HG03457 (cell line): ENCODE measurements around the gene ARHGAP40.
"Not testable (repeated sequence)": the region's sequence is repeated elsewhere in the genome, so short reads cannot be mapped to it uniquely, and the experiment has no call there.

Experiments used
- ATAC-seq: cut with Tn5 transposase; IDR thresholded peaks from one replicate; pipeline ENCODE4 v1.9.1; 2021; ENCODE audit warnings: moderate number of reproducible peaks; ENCODE audit not compliant: unreplicated experiment

ARHGAP40 gene

DNA sequence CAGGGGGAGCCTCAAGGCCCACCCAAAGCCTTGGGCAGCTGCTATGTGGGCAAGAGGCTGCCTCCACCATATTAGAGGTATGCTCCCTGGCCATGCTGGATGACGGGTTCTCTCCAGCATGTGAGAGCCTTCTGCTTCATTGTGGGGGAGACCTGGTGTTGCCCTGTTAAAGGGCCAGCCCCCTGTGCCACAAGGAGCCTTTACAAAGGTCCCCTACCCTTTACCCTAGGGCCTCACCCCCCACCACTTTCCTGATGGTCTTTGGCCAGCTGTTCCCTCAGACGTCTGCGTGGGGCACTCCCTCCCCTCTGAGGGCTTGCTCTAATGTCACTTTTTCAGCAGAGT, 15.5 kb upstream of the ARHGAP40 start:
- ATAC-seq, result no peak

DNA sequence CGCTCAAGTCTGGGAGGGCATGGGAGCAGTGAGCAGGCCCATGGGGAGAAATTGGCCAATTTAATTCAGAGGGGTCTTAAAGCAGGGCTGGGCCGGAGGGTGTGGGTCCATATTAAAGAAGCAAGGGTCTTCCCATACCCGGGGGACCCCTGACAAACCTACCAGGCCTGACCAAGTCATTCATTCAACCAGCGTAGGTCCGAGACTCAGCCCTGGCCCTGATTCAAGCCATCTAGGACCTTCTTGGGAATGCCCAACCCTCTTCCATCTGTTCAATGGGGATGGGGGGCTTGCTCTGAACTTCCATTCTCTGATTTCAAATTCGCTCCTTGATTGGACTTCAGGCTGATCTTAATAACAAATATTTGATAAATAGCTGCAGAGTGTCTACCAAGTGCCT, 13.3 kb upstream of the ARHGAP40 start:
- ATAC-seq, result no peak

DNA sequence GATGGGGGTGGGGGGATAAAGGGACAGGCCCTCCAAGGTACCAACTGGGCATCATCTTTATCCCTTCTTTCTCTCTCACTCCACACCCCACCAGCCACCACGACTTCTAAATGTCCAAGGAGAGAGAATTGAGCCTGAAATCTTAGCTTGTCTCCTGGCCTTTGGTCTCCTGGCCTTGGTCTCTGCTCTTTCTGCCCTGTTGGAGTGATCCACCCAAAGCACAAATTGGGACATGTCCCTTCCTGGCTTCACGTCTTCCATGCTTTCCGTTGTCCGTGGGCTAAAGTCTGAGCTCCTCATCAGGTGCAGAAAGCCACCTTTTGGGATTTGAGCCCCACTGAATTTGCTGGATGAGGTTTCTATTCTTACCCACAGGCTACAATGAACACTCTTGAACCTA, 12.3 kb upstream of the ARHGAP40 start:
- ATAC-seq, result no peak

DNA sequence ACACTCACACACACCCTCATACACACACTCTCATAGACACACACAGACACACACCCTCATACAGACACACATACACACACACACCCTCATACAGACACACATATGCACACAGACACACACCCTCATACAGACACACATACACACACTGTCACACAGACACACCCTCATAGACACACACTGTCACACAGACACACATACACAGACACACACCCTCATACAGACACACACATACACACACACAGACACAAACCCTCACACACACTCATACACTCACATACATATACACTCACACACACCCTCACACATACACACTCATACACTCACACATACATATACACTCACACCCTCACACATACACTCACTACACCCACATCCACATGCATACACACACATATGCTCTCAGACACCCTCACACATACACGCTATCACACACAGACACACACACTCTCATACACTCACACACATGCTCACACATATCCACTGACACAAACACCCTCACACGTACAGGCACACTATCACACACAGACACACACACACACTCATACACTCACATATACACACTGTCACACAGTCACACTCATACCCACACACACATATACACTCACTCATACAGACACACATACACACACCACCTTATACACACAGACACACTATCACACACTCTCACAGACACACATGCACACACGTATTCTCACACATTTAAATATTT, 11.5 kb upstream of the ARHGAP40 start:
- ATAC-seq, result no peak

DNA sequence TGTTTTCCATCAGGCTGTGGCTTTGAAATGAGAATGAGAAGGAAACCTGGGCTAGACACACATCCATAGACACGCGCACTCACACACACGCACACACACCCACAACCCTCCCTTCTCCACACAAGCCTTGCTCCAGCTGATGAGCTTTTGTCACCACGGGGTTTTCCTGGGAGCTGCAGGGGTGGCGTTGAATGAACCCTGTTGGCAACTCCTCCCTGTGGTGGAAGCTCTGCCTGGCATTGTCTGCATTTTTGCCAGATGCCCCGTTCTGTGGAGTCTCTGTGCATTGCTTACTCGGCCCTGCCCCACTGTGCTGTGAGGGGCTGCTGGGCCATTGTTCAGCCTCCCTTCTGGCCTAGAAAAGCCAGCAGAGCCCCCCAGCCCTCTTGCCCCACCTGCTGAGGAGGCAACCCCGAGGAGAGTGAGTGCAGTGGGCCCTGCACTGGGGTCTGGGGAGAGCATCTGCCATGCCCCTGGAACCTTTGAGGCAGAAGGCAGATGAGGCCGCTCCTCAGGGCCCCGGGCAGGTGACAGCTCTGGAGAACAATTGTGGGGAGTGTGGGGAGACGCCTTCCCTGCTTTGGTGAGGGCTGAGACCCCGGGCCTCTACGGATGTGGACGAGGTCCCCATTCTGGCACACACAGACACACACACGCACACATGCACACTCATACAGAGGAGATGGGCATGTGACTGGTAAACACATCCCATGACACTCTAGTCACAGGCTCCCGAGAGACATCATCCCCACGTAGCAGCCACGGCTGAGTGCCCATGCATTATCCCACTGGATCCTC, 10.7 kb upstream of the ARHGAP40 start:
- ATAC-seq, result no peak

DNA sequence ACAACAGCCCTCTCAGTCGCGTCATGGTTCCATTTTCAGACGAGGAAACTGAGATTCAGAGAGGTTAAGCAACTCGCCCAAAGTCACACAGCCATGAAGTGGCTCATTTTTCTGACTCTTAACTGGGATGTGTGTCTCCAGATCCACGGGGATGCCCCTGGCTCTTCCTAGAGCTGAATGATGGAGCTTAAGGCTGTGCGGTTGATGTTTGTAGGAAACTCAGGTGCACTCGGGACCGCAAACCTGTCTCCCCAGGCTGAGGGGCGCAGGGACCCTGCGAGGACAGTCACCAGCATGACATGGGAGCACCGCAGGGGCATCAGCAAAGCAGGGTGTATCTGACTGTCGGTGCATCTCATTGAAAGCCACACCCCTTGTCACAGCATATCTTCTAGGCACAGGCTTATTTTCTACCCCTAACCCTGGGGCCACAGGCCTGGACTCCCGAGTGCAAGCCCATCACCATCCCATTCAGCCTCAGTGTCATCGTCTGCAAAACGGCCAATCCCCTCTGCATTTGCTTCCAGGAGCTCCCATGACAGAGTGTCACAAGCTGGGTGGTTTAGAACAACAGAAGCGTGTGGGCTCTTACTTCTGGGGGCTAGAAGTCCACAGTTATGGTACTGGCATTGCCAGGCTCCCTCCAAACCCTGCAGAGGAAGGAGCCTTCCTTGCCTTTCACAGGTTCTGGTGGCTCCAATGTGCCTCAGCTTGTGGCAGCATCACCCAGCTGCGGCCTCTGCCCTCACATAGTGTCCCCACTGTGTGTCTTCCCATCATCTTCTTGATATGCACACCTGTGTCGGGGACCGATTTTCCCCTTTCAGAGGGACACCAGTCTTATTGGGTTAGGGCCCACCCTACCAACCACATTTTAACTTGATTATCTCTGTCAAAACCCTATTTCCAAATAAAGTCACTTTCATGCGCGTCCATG, 9.9 kb upstream of the ARHGAP40 start:
- no peak for ATAC-seq

DNA sequence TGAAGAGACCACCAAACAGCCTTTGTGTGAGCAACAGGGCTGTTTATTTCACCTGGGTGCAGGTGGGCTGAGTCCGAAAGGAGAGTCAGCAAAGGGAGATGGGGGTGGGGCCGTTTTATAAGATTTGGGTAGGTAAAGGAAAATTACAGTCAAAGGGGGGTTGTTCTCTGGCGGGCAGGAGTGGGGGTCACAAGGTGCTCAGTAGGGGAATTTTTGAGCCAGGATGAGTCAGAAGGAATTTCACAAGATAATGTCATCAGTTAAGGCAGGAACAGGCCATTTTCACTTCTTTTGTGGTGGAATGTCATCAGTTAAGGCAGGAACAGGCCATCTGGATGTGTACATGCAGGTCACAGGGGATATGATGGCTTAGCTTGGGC, 9.2 kb upstream of the ARHGAP40 start:
- not testable (repeated sequence) for ATAC-seq

DNA sequence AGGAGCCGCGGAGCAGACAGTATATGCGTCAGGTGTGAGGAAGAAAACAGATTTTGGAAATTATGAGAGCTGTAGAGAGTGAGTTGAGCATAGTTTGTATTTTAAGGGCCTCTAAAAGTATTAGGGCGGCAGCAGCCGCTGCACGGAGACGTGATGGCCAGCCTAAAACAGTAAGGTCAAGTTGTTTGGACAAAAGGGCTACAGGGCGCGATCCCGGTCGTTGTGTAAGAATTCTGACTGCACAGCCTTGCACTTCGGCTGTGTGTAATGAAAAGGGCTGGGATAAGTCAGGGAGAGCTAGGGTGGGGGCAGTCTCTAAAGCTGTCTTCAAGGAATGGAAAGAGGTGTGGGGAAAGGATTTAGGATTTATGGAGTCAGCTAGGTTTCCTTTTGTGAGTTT, 7.3 kb upstream of the ARHGAP40 start:
- ATAC-seq, result not testable (repeated sequence)

DNA sequence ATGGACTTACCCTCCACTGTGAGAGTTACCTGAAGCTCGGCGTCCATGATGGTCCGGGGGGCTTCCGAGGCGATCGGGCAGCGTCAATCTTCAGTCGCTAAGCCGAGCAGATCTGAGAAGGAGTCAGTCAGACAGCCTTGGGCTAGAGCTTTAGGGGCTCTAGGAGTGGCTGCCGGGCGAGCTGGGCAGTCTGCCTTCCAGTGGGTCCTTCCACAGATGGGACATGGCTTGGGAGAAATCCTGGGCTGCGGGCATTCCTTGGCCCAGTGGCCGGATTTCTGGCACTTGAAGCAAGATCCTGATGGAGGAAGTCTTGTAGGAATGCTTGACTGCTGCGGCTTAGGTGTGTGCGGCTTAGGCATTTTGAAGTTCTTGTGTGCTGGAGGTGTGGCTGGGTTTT, 5.7 kb upstream of the ARHGAP40 start:
- not testable (repeated sequence) for ATAC-seq

DNA sequence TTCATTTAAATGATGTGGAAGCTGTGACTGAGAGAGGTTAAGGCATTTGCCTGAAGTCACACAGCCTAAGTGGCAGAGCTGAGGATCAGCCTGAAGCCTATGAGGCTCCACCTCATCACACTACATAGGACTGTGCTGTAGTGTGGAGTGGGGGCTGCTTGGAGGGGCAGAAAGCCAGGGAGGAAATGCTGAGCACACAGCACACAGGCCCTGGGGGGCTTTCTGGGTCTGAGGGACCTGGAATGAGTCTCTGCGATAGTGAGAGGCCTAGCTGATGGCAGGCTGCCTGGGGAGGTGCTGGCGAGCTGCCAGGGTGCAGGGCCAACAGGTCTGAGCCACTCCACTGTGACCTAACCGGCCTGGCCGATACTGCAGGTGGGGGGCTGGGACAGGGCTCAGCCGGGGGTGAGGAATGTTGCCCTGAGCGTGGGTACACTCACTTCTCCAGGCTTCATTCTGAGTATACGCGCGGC, 2.2 kb upstream of the ARHGAP40 start:
- no peak for ATAC-seq

DNA sequence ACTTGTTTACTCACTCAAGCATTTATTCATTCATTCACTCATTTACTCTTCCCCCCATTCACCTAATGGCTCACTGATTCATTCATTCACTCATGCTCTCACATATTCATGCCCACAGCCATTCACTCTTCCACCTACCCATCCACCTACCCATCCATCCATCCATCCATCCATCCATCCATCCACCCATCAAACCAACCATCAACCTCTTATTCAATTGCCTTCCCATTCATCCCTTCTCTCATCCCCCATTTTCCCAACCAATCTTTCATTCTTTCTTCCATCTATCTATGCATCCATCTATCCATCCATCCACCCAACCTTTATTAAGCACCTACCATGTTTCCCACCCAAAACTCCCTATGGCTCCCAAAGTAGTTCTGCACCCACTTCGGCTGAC, 1.6 kb upstream of the ARHGAP40 start:
- ATAC-seq, result no peak

DNA sequence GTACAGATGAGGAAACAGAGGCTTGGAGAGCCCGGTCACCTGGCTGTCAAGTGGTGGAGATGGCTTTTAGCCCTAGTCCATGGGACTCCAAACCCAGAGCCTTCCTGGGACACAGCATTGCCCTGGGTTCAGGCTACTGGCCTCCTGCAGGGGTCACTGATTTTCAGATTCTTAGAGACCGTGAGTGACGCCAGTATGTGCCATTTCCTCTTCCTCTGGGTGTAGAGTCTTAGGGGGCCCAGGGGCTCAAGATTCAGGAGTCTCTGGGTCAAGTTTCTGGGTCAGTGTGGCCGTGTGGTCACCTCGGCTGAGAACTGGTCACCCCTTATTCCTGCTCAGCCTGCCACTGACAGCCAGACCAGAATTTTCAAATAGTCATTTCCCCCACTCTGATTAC, 574 bp downstream of the ARHGAP40 start:
- no peak for ATAC-seq

DNA sequence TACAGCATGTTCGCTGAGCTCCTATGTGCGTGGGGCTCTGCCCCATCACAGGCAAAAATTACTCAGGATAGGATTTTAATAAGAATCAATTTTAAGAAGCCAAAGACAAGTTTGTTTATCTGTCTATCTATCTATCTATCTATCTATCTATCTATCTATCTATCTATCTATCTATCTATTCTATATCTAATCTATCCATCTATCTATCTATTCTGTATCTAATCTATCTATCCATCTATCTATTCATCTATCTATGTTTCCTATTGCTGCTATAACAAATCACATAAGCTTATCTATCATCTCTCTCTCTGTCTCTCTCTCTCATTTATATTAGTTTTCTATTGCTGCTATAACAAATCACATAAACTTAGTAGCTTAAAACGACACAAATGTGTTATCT, 1.7 kb downstream of the ARHGAP40 start:
- no peak for ATAC-seq

DNA sequence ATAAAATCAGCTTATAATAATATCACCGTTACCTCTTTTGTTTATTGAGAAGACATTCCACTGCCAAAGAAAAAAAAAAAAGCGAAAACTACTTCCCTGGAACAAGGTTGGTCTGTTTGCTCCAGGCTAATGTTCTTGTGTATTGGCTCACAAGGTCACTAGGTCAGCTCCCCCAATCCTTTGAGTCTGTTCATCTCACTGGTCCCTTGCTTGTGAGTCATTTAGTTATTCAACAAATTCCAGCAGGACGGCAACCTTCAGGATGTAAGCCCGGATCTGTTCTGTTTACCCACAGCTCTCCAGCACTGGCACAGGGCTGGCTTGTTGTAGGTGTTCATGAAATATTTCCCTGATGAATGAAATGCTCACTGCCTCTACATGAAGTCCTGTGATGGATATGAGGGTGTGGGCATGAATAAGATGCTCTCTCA, 3.3 kb downstream of the ARHGAP40 start:
- ATAC-seq, result no peak

DNA sequence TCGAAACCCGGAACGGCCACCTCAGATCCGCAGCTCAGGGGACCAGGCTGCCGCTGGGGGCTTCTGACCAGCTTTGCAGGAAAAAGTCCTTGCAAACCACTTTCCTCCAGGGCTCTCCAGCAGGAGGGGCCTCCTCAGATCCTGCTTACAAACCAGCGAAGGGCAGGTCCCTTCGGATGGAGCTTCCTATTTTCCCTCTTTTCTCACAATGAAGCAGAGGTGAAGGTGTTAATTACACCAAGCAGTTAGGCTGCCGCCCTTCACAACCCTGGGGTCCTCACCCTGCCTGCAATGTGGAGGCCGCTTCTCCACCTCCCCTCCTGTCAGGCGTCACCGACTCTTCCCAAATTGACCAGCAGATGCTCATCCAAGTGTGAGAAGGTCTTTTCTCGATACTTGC, 5.7 kb downstream of the ARHGAP40 start:
- no peak for ATAC-seq

DNA sequence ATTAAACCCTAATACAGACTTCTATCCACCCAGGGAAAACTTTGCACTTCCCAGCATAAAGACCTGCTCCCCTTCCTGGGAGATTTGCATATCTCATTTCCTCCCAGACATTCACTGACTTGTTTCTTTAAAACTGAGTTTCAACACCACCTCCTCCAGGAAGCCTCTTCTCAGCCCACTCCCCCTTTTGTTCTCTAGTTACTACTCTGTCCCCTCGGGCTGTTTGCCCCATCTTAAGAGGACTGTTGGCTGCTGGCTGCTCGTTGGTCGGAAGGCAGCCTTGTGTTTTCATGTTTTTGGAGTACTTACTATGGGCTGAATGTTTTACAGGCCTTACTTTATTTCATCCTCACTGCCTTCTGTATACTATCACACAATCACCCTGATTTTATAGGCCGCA, 6.6 kb downstream of the ARHGAP40 start:
- no peak for ATAC-seq

DNA sequence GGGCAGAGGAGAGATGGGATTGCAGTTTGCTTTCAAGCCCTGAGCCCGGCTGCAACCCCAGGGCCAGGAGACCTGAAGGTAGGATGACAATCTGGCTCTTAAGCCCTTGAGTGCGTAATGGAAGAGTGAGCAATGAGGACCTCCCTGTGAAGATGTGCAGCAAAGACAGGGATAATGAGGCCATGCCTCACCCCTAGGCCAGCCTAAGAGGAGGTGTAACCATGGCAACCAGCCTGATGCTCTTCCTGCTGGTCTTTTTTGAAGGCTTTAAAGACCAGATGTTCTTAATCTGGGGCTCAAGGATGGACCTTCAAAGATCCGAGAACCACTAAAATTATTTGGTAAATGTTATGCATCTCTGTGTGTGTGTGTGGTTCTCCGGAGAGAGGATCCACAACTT, 8.2 kb downstream of the ARHGAP40 start:
- ATAC-seq, result no peak

DNA sequence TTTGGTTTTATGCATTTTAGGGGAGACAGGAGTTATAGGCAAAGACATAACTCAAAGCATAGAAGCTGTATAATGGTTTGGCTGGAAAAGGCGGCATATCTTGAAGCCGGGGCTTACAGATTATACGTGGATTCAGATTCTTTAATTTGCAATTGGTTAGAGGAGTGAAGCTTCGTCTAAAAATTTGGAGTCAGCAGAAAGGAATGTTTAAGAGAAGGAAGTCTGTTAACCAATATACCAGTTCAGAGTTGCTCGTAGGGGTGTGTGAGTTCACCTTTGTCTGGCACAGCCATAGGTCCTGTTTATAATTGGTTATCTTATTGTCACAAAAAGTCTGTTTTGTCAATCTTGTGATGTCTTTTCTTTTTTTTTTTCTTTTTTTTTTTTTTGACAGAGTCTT, 8.9 kb downstream of the ARHGAP40 start:
- ATAC-seq, result no peak

DNA sequence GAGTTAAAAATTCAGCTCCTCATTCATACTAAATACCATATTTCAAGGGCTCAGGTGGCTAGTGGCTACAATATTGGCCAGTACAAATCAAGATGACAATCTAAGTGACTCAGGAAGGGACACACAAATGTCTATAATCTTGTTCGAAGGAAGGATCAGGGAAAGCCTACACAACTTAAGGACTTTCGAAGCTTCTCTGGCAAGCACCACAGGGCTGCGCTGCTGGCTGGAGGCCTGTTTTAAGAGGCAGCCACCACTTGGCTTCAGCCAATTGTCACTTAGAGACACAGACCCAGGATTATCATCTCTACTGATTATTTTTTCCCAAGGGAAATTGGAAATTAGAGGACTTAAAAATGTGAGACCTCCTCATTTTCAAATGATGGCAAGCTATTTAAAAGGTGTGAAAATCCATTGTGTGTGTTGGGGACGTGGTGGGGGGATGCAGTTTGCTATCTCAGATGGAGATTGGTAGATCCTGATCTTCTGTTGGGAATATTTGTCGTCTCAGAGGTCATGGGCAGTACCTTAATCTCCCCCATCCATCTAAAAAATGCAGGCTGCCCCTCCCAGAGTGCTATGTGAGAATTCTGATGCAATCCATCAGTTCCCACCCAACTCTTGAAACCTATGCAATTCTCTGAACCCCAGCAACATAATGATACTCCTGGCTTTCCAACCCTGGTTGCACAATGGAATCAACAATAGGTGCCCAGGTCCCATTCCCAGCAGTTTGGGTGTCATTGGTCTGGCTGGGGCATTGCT, 11.3 kb downstream of the ARHGAP40 start:
- ATAC-seq, result no peak

DNA sequence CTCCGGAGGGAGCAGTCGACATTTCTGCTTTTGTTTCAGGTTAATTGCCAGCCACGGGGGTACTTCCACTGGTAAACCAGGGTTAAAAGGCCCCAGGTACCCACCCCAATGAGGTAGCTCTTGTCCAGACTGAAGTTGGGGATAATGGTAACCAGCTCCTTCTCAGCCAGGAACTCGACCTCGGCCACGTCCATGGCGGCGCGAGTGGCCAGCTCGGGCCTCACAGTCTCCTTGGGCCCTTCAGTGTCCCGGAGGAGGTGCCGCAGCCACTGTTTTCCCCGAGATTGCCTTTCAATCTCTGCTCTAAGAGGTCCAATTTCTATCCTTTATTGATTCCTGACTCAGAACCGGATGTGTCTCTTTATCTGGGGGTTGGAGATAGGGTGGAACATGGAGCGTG, 13.7 kb downstream of the ARHGAP40 start:
- no peak for ATAC-seq

DNA sequence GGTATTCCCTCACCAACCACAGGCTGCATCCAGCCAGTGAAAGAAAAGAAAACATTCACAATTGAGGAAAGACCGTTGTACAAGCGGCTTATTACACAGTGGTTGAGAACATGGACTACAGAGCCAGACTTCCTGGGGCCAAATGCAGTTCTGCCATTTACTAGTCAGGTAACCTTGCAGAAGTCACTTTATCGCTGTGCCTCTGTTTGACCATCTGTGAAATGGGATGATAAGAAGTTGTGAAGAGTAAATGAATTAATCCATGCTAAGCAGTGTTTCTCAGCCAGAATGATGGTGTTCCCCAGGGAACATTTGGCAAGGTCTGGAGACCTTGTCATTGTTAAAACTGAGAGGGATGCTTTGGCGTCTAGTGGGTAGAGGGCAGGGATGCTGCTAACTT, 14.8 kb downstream of the ARHGAP40 start:
- no peak for ATAC-seq
